ENCODE data around the gene HDGF.

GRCh38 chr1:156692441-156692924 is 59.0 kb downstream of the HDGF start:
- TF ChIP-seq, protein P1, sequence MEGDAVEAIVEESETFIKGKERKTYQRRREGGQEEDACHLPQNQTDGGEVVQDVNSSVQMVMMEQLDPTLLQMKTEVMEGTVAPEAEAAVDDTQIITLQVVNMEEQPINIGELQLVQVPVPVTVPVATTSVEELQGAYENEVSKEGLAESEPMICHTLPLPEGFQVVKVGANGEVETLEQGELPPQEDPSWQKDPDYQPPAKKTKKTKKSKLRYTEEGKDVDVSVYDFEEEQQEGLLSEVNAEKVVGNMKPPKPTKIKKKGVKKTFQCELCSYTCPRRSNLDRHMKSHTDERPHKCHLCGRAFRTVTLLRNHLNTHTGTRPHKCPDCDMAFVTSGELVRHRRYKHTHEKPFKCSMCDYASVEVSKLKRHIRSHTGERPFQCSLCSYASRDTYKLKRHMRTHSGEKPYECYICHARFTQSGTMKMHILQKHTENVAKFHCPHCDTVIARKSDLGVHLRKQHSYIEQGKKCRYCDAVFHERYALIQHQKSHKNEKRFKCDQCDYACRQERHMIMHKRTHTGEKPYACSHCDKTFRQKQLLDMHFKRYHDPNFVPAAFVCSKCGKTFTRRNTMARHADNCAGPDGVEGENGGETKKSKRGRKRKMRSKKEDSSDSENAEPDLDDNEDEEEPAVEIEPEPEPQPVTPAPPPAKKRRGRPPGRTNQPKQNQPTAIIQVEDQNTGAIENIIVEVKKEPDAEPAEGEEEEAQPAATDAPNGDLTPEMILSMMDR (IDR thresholded peaks at IDR 0.05): no peak
- TF ChIP-seq POLR2A (IDR thresholded peaks at IDR 0.05): no peak
